HEK293 (cell line): ENCODE data around the gene NATD1.

Experiments
- BCL11A ChIP-seq: fragments of 450-650 bp; formaldehyde crosslinking; IDR thresholded peaks from 2 replicates; pipeline ENCODE4 v1.5.1; 2016; ENCODE audit warnings: low read depth, missing biosample characterization, missing genetic modification characterization
- BCL11B ChIP-seq: fragments of 450-650 bp; formaldehyde crosslinking; IDR thresholded peaks from 2 replicates; pipeline ENCODE4 v1.5.1; 2016; ENCODE audit warnings: low read depth, missing biosample characterization, missing genetic modification characterization
- BCL6B ChIP-seq: fragments of 450-650 bp; formaldehyde crosslinking; IDR thresholded peaks from 2 replicates; pipeline ENCODE4 v1.5.1; 2017; ENCODE audit warnings: missing biosample characterization, missing genetic modification characterization
- GFI1B ChIP-seq: fragments of 450-650 bp; formaldehyde crosslinking; IDR thresholded peaks from 2 replicates; pipeline ENCODE4 v1.5.1; 2016; ENCODE audit warnings: missing biosample characterization, missing genetic modification characterization
- GLIS2 ChIP-seq: fragments of 450-650 bp; formaldehyde crosslinking; IDR thresholded peaks from 2 replicates; pipeline ENCODE4 v1.5.1; 2016; ENCODE audit warnings: missing biosample characterization, missing genetic modification characterization
- SCRT1 ChIP-seq: fragments of 450-650 bp; formaldehyde crosslinking; IDR thresholded peaks from 2 replicates; pipeline ENCODE4 v1.5.1; 2016; ENCODE audit warnings: missing biosample characterization, missing genetic modification characterization, borderline replicate concordance
- ZBTB49 ChIP-seq: fragments of 450-650 bp; formaldehyde crosslinking; IDR thresholded peaks from 2 replicates; pipeline ENCODE4 v1.5.1; 2016; ENCODE audit warnings: missing biosample characterization, missing genetic modification characterization, low read depth
- ZNF121 ChIP-seq: fragments of 450-650 bp; formaldehyde crosslinking; IDR thresholded peaks from 2 replicates; pipeline ENCODE4 v1.5.1; 2016; ENCODE audit warnings: missing biosample characterization, missing genetic modification characterization
- ZNF16 ChIP-seq: fragments of 450-650 bp; formaldehyde crosslinking; IDR thresholded peaks from 2 replicates; pipeline ENCODE4 v1.5.1; 2016; ENCODE audit warnings: low read depth, missing biosample characterization, missing genetic modification characterization
- ZNF18 ChIP-seq: fragments of 450-650 bp; formaldehyde crosslinking; IDR thresholded peaks from 2 replicates; pipeline ENCODE4 v1.5.1; 2016; ENCODE audit warnings: missing biosample characterization, missing genetic modification characterization
- ZNF19 ChIP-seq: fragments of 450-650 bp; formaldehyde crosslinking; IDR thresholded peaks from 2 replicates; pipeline ENCODE4; 2016; ENCODE audit warnings: missing biosample characterization, missing genetic modification characterization, low read depth
- ZNF280D ChIP-seq: fragments of 450-650 bp; formaldehyde crosslinking; IDR thresholded peaks from 2 replicates; pipeline ENCODE4 v1.5.1; 2016; ENCODE audit warnings: missing biosample characterization, missing genetic modification characterization
- ZNF354C ChIP-seq: fragments of 450-650 bp; formaldehyde crosslinking; IDR thresholded peaks from 2 replicates; pipeline ENCODE4 v1.5.1; 2016; ENCODE audit warnings: missing biosample characterization, missing genetic modification characterization, low read depth, borderline replicate concordance
- ZNF558 ChIP-seq: fragments of 450-650 bp; formaldehyde crosslinking; IDR thresholded peaks from 2 replicates; pipeline ENCODE4 v1.5.1; 2016; ENCODE audit warnings: missing biosample characterization, missing genetic modification characterization
- ZNF621 ChIP-seq: fragments of 450-650 bp; formaldehyde crosslinking; IDR thresholded peaks from 2 replicates; pipeline ENCODE4 v1.5.1; 2017; ENCODE audit warnings: missing biosample characterization, missing genetic modification characterization
- ZNF660 ChIP-seq: fragments of 450-650 bp; IDR thresholded peaks from 2 replicates; pipeline ENCODE4 v1.5.1; 2018; ENCODE audit warnings: missing biosample characterization, mild to moderate bottlenecking, missing genetic modification characterization
- ZNF664 ChIP-seq: fragments of 450-650 bp; formaldehyde crosslinking; IDR thresholded peaks from 2 replicates; pipeline ENCODE4 v1.5.1; 2016; ENCODE audit warnings: missing biosample characterization, missing genetic modification characterization
- ZNF677 ChIP-seq: fragments of 450-650 bp; IDR thresholded peaks from 2 replicates; pipeline ENCODE4 v1.5.0; 2018; ENCODE audit warnings: missing biosample characterization, mild to moderate bottlenecking, missing genetic modification characterization, moderate library complexity
- ZNF785 ChIP-seq: fragments of 450-650 bp; formaldehyde crosslinking; IDR thresholded peaks from 2 replicates; pipeline ENCODE4 v1.5.1; 2016; ENCODE audit warnings: missing biosample characterization, missing genetic modification characterization
- ZNF791 ChIP-seq: fragments of 450-650 bp; formaldehyde crosslinking; IDR thresholded peaks from 2 replicates; pipeline ENCODE4 v1.5.1; 2016; ENCODE audit warnings: missing biosample characterization, missing genetic modification characterization
- ZNF792 ChIP-seq: fragments of 450-650 bp; formaldehyde crosslinking; IDR thresholded peaks from 2 replicates; pipeline ENCODE4 v1.5.1; 2016; ENCODE audit warnings: missing biosample characterization, missing genetic modification characterization
- TF ChIP-seq, protein P1 (sequence below): fragments of 450-650 bp; formaldehyde crosslinking; IDR thresholded peaks from 2 replicates; pipeline ENCODE4 v1.5.0; 2017; ENCODE audit warnings: missing biosample characterization, missing genetic modification characterization, borderline replicate concordance
- TF ChIP-seq, protein P2 (sequence below): fragments of 450-650 bp; formaldehyde crosslinking; IDR thresholded peaks from 2 replicates; pipeline ENCODE4 v1.5.1; 2016; ENCODE audit warnings: missing biosample characterization, missing genetic modification characterization
- TF ChIP-seq, protein P3 (sequence below): fragments of 450-650 bp; formaldehyde crosslinking; IDR thresholded peaks from 2 replicates; pipeline ENCODE4 v1.5.1; 2016; ENCODE audit warnings: missing biosample characterization, missing genetic modification characterization

The NATD1 gene

GRCh38 chr17:21280081-21280518, 26.9 kb upstream of the NATD1 start (continued):
- TF ChIP-seq ZNF677 (tag by site-specific recombination) (no peak), GFI1B (tag by site-specific recombination) (no peak), ZNF660 (tag by site-specific recombination) (no peak), BCL11B (no peak), ZNF558 (no peak), ZNF19 (tag by site-specific recombination) (no peak), BCL6B (tag by site-specific recombination) (no peak), BCL11A (tag by site-specific recombination) (no peak), ZNF280D (tag by site-specific recombination) (no peak), ZNF785 (tag by site-specific recombination) (no peak), ZBTB49 (no peak), ZNF121 (no peak), ZNF16 (no peak), SCRT1 (tag by site-specific recombination) (no peak), ZNF792 (tag by site-specific recombination) (no peak), GLIS2 (tag by site-specific recombination) (peak; percentile 78), ZNF18 (peak; percentile 91), ZNF664 (tag by site-specific recombination) (no peak), ZNF621 (no peak), ZNF791 (tag by site-specific recombination) (no peak), ZNF354C (no peak)
- TF ChIP-seq, protein P1, sequence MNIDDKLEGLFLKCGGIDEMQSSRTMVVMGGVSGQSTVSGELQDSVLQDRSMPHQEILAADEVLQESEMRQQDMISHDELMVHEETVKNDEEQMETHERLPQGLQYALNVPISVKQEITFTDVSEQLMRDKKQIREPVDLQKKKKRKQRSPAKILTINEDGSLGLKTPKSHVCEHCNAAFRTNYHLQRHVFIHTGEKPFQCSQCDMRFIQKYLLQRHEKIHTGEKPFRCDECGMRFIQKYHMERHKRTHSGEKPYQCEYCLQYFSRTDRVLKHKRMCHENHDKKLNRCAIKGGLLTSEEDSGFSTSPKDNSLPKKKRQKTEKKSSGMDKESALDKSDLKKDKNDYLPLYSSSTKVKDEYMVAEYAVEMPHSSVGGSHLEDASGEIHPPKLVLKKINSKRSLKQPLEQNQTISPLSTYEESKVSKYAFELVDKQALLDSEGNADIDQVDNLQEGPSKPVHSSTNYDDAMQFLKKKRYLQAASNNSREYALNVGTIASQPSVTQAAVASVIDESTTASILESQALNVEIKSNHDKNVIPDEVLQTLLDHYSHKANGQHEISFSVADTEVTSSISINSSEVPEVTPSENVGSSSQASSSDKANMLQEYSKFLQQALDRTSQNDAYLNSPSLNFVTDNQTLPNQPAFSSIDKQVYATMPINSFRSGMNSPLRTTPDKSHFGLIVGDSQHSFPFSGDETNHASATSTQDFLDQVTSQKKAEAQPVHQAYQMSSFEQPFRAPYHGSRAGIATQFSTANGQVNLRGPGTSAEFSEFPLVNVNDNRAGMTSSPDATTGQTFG (tag by site-specific recombination), result no peak
- TF ChIP-seq, protein P2, sequence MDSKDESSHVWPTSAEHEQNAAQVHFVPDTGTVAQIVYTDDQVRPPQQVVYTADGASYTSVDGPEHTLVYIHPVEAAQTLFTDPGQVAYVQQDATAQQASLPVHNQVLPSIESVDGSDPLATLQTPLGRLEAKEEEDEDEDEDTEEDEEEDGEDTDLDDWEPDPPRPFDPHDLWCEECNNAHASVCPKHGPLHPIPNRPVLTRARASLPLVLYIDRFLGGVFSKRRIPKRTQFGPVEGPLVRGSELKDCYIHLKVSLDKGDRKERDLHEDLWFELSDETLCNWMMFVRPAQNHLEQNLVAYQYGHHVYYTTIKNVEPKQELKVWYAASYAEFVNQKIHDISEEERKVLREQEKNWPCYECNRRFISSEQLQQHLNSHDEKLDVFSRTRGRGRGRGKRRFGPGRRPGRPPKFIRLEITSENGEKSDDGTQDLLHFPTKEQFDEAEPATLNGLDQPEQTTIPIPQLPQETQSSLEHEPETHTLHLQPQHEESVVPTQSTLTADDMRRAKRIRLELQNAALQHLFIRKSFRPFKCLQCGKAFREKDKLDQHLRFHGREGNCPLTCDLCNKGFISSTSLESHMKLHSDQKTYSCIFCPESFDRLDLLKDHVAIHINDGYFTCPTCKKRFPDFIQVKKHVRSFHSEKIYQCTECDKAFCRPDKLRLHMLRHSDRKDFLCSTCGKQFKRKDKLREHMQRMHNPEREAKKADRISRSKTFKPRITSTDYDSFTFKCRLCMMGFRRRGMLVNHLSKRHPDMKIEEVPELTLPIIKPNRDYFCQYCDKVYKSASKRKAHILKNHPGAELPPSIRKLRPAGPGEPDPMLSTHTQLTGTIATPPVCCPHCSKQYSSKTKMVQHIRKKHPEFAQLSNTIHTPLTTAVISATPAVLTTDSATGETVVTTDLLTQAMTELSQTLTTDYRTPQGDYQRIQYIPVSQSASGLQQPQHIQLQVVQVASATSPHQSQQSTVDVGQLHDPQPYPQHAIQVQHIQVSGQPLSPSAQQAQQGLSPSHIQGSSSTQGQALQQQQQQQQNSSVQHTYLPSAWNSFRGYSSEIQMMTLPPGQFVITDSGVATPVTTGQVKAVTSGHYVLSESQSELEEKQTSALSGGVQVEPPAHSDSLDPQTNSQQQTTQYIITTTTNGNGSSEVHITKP (tag by site-specific recombination), result peak; percentile 71
- TF ChIP-seq, protein P3, sequence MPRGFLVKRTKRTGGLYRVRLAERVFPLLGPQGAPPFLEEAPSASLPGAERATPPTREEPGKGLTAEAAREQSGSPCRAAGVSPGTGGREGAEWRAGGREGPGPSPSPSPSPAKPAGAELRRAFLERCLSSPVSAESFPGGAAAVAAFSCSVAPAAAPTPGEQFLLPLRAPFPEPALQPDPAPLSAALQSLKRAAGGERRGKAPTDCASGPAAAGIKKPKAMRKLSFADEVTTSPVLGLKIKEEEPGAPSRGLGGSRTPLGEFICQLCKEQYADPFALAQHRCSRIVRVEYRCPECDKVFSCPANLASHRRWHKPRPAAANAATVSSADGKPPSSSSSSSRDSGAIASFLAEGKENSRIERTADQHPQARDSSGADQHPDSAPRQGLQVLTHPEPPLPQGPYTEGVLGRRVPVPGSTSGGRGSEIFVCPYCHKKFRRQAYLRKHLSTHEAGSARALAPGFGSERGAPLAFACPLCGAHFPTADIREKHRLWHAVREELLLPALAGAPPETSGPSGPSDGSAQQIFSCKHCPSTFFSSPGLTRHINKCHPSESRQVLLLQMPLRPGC (tag by site-specific recombination), result no peak
